IMR-90 (cell line): ENCODE data around the gene KRT39. TPM values are rescaled to one million over a fixed set of nuclear protein-coding genes. Genes with fewer than 3 reads are reported as not detected.
"Not testable (repeated sequence)": the region's sequence is repeated elsewhere in the genome, so short reads cannot be mapped to it uniquely, and the experiment has no call there.

Experiments
- ATAC-seq: fragments of 200-7000 bp; cut with Tn5 transposase; 2 replicates; pipeline ENCODE4 v1.9.1; 2020; ENCODE audit warnings: low read depth, mild to moderate bottlenecking, moderate library complexity
- BruUV-seq: library from RNA; stranded (reverse); fragments of 400-500 nt; replicated peaks from 2 replicates; lab custom pipeline; 2021; lab: Mats Ljungman, UMichigan
- CTCF ChIA-PET: fragments of 300-600 bp; formaldehyde crosslinking; extraction: SDS; loops from one replicate; lab custom pipeline; 2021; ENCODE audit warnings: antibody characterized with exemption; lab: Yijun Ruan, JAX
- POLR2A ChIA-PET: fragments of 300-600 bp; sonication (Branson Sonifier 250); formaldehyde crosslinking; loops from one replicate; lab custom pipeline; 2022; ENCODE audit warnings: antibody characterized with exemption; ENCODE audit not compliant: unreplicated experiment; lab: Charles Lee
- DNase-seq: peaks from one replicate; pipeline ENCODE4 v3.0.0; 2013
- H2AFZ ChIP-seq: replicated peaks from 2 replicates; pipeline ENCODE3; 2013; ENCODE audit warnings: low read length, mild to moderate bottlenecking; ENCODE audit not compliant: poor library complexity
- H2AK5ac ChIP-seq: 2 replicates; pipeline ENCODE4 v1.6.1; 2013; ENCODE audit warnings: low read depth, low read length, inconsistent platforms
- H2AK9ac ChIP-seq: replicated peaks from 2 replicates; pipeline ENCODE3; 2013; ENCODE audit warnings: mild to moderate bottlenecking, low read depth, low read length, moderate library complexity; ENCODE audit not compliant: poor library complexity
- H2BK120ac ChIP-seq: 2 replicates; pipeline ENCODE4 v1.6.1; 2013; ENCODE audit warnings: low read depth, low read length, inconsistent platforms
- H2BK15ac ChIP-seq: 3 replicates; pipeline ENCODE4 v1.6.1; 2013; ENCODE audit warnings: low read depth, low read length, inconsistent platforms
- H2BK20ac ChIP-seq: 2 replicates; pipeline ENCODE4 v1.6.1; 2013; ENCODE audit warnings: low read depth, mild to moderate bottlenecking, inconsistent platforms, low read length, moderate library complexity
- H2BK5ac ChIP-seq: 2 replicates; pipeline ENCODE4 v1.6.1; 2013; ENCODE audit warnings: mild to moderate bottlenecking, low read depth, low read length, inconsistent platforms; ENCODE audit not compliant: poor library complexity, severe bottlenecking
- H3K14ac ChIP-seq: replicated peaks from 2 replicates; pipeline ENCODE4 v1.6.1; 2013; ENCODE audit warnings: low read depth, low read length, inconsistent platforms
- H3K18ac ChIP-seq: 2 replicates; pipeline ENCODE4 v1.6.1; 2013; ENCODE audit warnings: low read depth, low read length, control low read depth
- H3K23ac ChIP-seq: 2 replicates; pipeline ENCODE4 v1.6.1; 2013; ENCODE audit warnings: low read depth, low read length, inconsistent platforms
- H3K27ac ChIP-seq: 2 replicates; pipeline ENCODE4 v1.5.1; 2013; ENCODE audit warnings: mild to moderate bottlenecking, control low read depth, low read length; ENCODE audit not compliant: insufficient read depth
- H3K27me3 ChIP-seq: 2 replicates; pipeline ENCODE4 v1.6.1; 2013; ENCODE audit warnings: low read length; ENCODE audit not compliant: control insufficient read depth, insufficient read depth
- H3K36me3 ChIP-seq: 2 replicates; pipeline ENCODE4 v1.6.1; 2013; ENCODE audit warnings: low read length, mixed read lengths; ENCODE audit not compliant: control insufficient read depth, insufficient read depth
- H3K4ac ChIP-seq: 2 replicates; pipeline ENCODE4 v1.6.1; 2013; ENCODE audit warnings: low read depth, low read length, inconsistent platforms
- H3K4me1 ChIP-seq: 2 replicates; pipeline ENCODE4 v1.6.1; 2013; ENCODE audit warnings: low read length, mixed read lengths; ENCODE audit not compliant: control insufficient read depth, insufficient read depth
- H3K4me2 ChIP-seq: 2 replicates; pipeline ENCODE4 v1.6.1; 2013; ENCODE audit warnings: low read depth, mild to moderate bottlenecking, control low read depth, low read length, moderate library complexity
- H3K4me3 ChIP-seq: 2 replicates; pipeline ENCODE4 v1.5.1; 2013; ENCODE audit warnings: low read depth, mild to moderate bottlenecking, control low read depth, low read length, moderate library complexity; ENCODE audit not compliant: insufficient read depth
- H3K56ac ChIP-seq: 2 replicates; pipeline ENCODE4 v1.6.1; 2013; ENCODE audit warnings: low read length, inconsistent platforms; ENCODE audit not compliant: insufficient read depth; ENCODE audit errors: extremely low read depth
- H3K79me1 ChIP-seq, 2 experiments: 2 replicates each; pipeline ENCODE4 v1.6.1; 2013; ENCODE audit warnings: low read length in 2 of 2, inconsistent platforms in 1 of 2, low read depth in 1 of 2
- H3K9ac ChIP-seq: 2 replicates; pipeline ENCODE4 v1.6.1; 2013; ENCODE audit warnings: low read depth, low read length, control low read depth
- H3K9me1 ChIP-seq: 2 replicates; pipeline ENCODE4 v1.6.1; 2013; ENCODE audit warnings: low read length, inconsistent platforms; ENCODE audit not compliant: insufficient read depth
- H3K9me3 ChIP-seq: 2 replicates; pipeline ENCODE4 v1.6.1; 2013; ENCODE audit warnings: low read length; ENCODE audit not compliant: control insufficient read depth, insufficient read depth
- H4K20me1 ChIP-seq: 2 replicates; pipeline ENCODE4 v1.6.1; 2013; ENCODE audit warnings: low read length, inconsistent platforms; ENCODE audit not compliant: insufficient read depth
- H4K5ac ChIP-seq: 2 replicates; pipeline ENCODE4 v1.6.1; 2013; ENCODE audit warnings: mild to moderate bottlenecking, low read depth, low read length, control low read depth
- H4K8ac ChIP-seq, 2 experiments: 2 replicates each; pipeline ENCODE4 v1.6.1; 2013; ENCODE audit warnings: low read depth in 2 of 2, low read length in 2 of 2, control low read depth in 1 of 2, inconsistent platforms in 1 of 2
- H4K91ac ChIP-seq: 2 replicates; pipeline ENCODE4 v1.6.1; 2013; ENCODE audit warnings: low read depth, low read length, inconsistent platforms; ENCODE audit not compliant: insufficient read depth
- whole genome bisulfite sequencing, 2 experiments: methylation state at CpG; one replicate each; pipeline versions ENCODE4 v1.1.5 to v1.1.7; 2013; ENCODE audit warnings: missing lambda C conversion rate in 2 of 2; ENCODE audit not compliant: insufficient read length in 1 of 2; ENCODE audit errors: extremely low coverage in 2 of 2; 5-methylcytosine and 5-hydroxymethylcytosine counted together
- dilution Hi-C: fragments of 300-500 bp; cut with HindIII; formaldehyde crosslinking; loops from one replicate; pipeline ENCODE4 v1.14.3; 2018; ENCODE audit warnings: low sequenced_read_pairs; ENCODE audit not compliant: unreplicated experiment
- in situ Hi-C: fragments of 300-500 bp; cut with MboI; formaldehyde crosslinking; loops from 3 replicates; pipeline ENCODE4 v1.14.3; 2019; ENCODE audit warnings: low sequenced_read_pairs, inconsistent platforms, mixed read lengths
- intact Hi-C: fragments of 100-400 bp; cut with micrococcal nuclease; formaldehyde crosslinking; loops from 2 replicates; pipeline ENCODE4 v1.10.0; 2022
- polyA plus RNA-seq, 3 experiments: library from polyadenylated mRNA; depleted of rRNA; stranded (reverse); fragments of >200 nt; gene quantifications; 2 replicates each; pipeline ENCODE4 v1.2.3, GENCODE V29; 2012; ENCODE audit warnings: low replicate concordance in 1 of 3
- total RNA-seq: library from RNA; depleted of rRNA; stranded (reverse); fragments of >200 nt; gene quantifications from 2 replicates; pipeline ENCODE4 v1.2.3, GENCODE V29; 2012

Gene KRT39
- total and polyA plus RNA-seq, 2 of the 4 experiments (the other 2 are of a cell fraction): 0.15 TPM; not detected in 1

DNA sequence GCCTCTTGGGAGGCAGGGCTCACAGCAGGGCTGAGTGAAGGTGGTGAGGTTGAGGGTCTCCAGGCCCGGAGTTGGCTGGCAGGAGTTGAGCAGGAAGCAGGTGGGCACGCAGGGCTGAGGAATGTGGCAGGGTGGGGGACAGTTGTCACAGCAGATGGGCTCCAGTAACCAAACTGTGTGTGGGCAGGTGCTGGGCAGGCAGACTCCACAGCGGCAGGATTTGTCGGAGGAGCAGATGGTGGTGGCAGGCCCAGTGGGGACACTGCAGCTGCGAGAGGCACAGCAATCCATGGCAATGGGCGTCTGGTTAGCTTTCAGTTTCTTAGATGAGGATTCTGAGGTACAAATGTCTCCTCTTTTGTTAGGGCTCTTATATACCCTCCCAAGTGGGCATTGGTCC lies 32.8 kb upstream of the KRT39 start, which contains the start of gene KRTAP3-2:
Gene KRTAP3-2, minus strand, starts transcription at position 344 of the 400 bp plus-strand sequence. Its CDS starts 53 bp downstream, at position 291.
- H3K23ac ChIP-seq, H4K91ac ChIP-seq, H3K18ac ChIP-seq, in situ Hi-C loops, H3K4me3 ChIP-seq, H2BK5ac ChIP-seq, H2BK120ac ChIP-seq, H2BK15ac ChIP-seq, H3K27ac ChIP-seq, intact Hi-C loops, H3K4me1 ChIP-seq, H4K8ac ChIP-seq, H3K4me2 ChIP-seq, H3K79me1 ChIP-seq, dilution Hi-C loops, DNase-seq, H3K27me3 ChIP-seq, H3K4ac ChIP-seq, H3K56ac ChIP-seq, H3K9ac ChIP-seq, H3K36me3 ChIP-seq, ATAC-seq, H2AK9ac ChIP-seq, H2AK5ac ChIP-seq, H3K9me3 ChIP-seq, BruUV-seq, H2BK20ac ChIP-seq, H2AFZ ChIP-seq, POLR2A ChIA-PET, CTCF ChIA-PET, H4K20me1 ChIP-seq, H4K5ac ChIP-seq, H3K9me1 ChIP-seq, H3K14ac ChIP-seq: not testable (repeated sequence)
- no CpG with 5 or more reads among the region's 6 CpGs for WGBS, 2 experiments
